GM11168 (cell line): ENCODE data around the gene PSMD11.
"Not testable (repeated sequence)": the region's sequence is repeated elsewhere in the genome, so short reads cannot be mapped to it uniquely, and the experiment has no call there.

Experiments used
- in situ Hi-C: fragments of 300-500 bp; cut with MboI; formaldehyde crosslinking; loops from one replicate; pipeline ENCODE4 v1.12.0; 2022; ENCODE audit warnings: low sequenced_read_pairs; ENCODE audit not compliant: unreplicated experiment

The PSMD11 gene

DNA sequence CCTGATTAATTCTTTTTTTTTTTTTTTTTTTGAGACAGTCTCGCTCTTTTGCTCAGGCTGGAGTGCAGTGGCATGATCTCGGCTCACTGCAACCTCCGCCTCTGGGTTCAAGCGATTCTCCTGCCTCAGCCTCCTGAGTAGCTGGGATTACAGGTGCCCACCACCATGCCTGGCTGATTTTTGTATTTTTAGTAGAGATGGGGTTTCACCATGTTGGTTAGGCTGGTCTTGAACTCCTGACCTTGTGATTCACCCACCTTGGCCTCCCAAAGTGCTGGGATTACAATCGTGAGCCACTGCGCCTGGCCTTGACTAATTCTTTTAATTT, 80.2 kb downstream of the PSMD11 start:
- in situ Hi-C loops: not testable (repeated sequence)

- in situ Hi-C loops: no loop called here
These were observed 80.8 kb downstream of the PSMD11 start for GRCh38 chr17:32525122-32525521.

- in situ Hi-C loops: no loop called here
These were observed 82.8 kb downstream of the PSMD11 start for GRCh38 chr17:32527146-32527545.

DNA sequence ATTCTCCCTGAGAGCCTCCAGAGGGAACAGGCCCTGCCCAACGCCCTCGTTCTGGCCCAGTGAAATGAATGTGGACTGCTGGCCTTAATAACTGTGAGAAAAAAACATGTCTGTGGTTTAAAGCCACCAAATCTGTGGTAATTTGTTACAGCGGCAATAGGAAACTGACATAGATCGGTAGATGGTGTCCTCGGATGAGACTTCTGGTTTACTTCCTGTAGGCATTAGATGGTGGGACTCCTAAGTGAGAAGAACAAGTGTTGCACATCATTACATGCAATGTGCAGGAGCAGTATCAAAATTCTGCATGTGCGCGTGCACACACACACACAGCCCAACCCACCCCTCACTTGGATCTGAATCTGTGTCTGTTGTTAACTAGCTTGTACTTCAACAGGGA, 84.5 kb downstream of the PSMD11 start:
- in situ Hi-C loops: no loop called here

GRCh38 chr17:32529604-32530003, 85.3 kb downstream of the PSMD11 start:
- in situ Hi-C loops: loop anchor here (5.0 kb wide), 1 partner anchor 42 kb away; the partner anchor contains the start of gene CDK5R1
